SU-DHL-6 (cell line): ENCODE results near the gene RAB26.
"Not testable (repeated sequence)": the region's sequence is repeated elsewhere in the genome, so short reads cannot be mapped to it uniquely, and the experiment has no call there.

Source experiments
- CTCF ChIP-seq: fragments of 200-600 bp; sonication (generic); IDR thresholded peaks from one replicate; pipeline ENCODE4 v1.5.1; 2017; ENCODE audit warnings: antibody characterized with exemption, mild to moderate bottlenecking, low read length, moderate library complexity; ENCODE audit not compliant: insufficient read depth, poor library complexity, severe bottlenecking
- EZH2phosphoT487 ChIP-seq: fragments of 200-600 bp; sonication (generic), shearing (Covaris generic); conservative IDR thresholded peaks from 2 replicates; pipeline ENCODE4 v1.6.1; 2018; ENCODE audit warnings: mild to moderate bottlenecking, antibody characterized with exemption, low read length, moderate library complexity, mixed read lengths

- TF ChIP-seq CTCF, EZH2phosphoT487: not testable (repeated sequence)
Measured at GRCh38 chr16:2127630-2128280, 20.7 kb upstream of the RAB26 start.
